Astrocyte (in vitro differentiated cells and primary cell): Measurements from ENCODE around the gene DCTN5. TPM values are rescaled to one million over a fixed set of nuclear protein-coding genes. Genes with fewer than 3 reads are reported as not detected.

ENCODE experiments used
- DNase-seq: peaks from one replicate; pipeline ENCODE4 v3.0.0-alpha.2; 2010; ENCODE audit warnings: low read depth
- FAIRE-seq: peaks from 2 replicates; lab custom pipeline; 2011; peaks lifted over from hg19 to GRCh38; lab: Jason Lieb, UNC
- H2AFZ ChIP-seq: 2 replicates; pipeline ENCODE4 v1.6.0; 2012; ENCODE audit warnings: low read depth, low read length, inconsistent platforms
- H3K27ac ChIP-seq: 2 replicates; pipeline ENCODE4 v1.5.1; 2011; ENCODE audit warnings: low read depth, low read length, inconsistent platforms
- H3K27me3 ChIP-seq: 2 replicates; pipeline ENCODE4 v1.6.0; 2011; ENCODE audit warnings: low read length, inconsistent platforms; ENCODE audit not compliant: insufficient read depth
- H3K36me3 ChIP-seq: 2 replicates; pipeline ENCODE4 v1.5.1; 2011; ENCODE audit warnings: low read length, inconsistent platforms; ENCODE audit not compliant: insufficient read depth
- H3K4me1 ChIP-seq: 2 replicates; pipeline ENCODE4 v1.5.1; 2011; ENCODE audit warnings: low read length, inconsistent platforms; ENCODE audit not compliant: insufficient read depth
- H3K4me2 ChIP-seq: 2 replicates; pipeline ENCODE4 v1.6.0; 2012; ENCODE audit warnings: low read length, inconsistent platforms
- H3K4me3 ChIP-seq: 2 replicates; pipeline ENCODE4 v1.5.1; 2011; ENCODE audit warnings: low read depth, mild to moderate bottlenecking, low read length, inconsistent platforms; ENCODE audit not compliant: insufficient read depth
- H3K79me2 ChIP-seq: 2 replicates; pipeline ENCODE4 v1.6.0; 2012; ENCODE audit warnings: mild to moderate bottlenecking, low read length, inconsistent platforms; ENCODE audit not compliant: insufficient read depth
- H3K9ac ChIP-seq: 2 replicates; pipeline ENCODE4 v1.6.0; 2012; ENCODE audit warnings: mild to moderate bottlenecking, low read length, inconsistent platforms
- H3K9me3 ChIP-seq: 2 replicates; pipeline ENCODE4 v1.5.1; 2012; ENCODE audit warnings: low read depth, mild to moderate bottlenecking, low read length, inconsistent platforms; ENCODE audit not compliant: insufficient read depth
- H4K20me1 ChIP-seq: 2 replicates; pipeline ENCODE4 v1.6.0; 2012; ENCODE audit warnings: low read length, inconsistent platforms; ENCODE audit not compliant: insufficient read depth
- H3K27ac Mint-ChIP-seq: one replicate; pipeline ENCODE4 v1.8.0; 2021; ENCODE audit warnings: mild to moderate bottlenecking, mixed read lengths; ENCODE audit not compliant: unreplicated experiment
- H3K27me3 Mint-ChIP-seq: one replicate; pipeline ENCODE4 v1.8.0; 2021; ENCODE audit warnings: low read depth, mixed read lengths; ENCODE audit not compliant: unreplicated experiment
- H3K36me3 Mint-ChIP-seq: one replicate; pipeline ENCODE4 v1.8.0; 2021; ENCODE audit warnings: low read depth, mixed read lengths; ENCODE audit not compliant: unreplicated experiment
- H3K4me1 Mint-ChIP-seq: one replicate; pipeline ENCODE4 v1.8.0; 2021; ENCODE audit warnings: low read depth, mixed read lengths; ENCODE audit not compliant: unreplicated experiment
- H3K4me3 Mint-ChIP-seq: one replicate; pipeline ENCODE4 v1.8.0; 2021; ENCODE audit warnings: mild to moderate bottlenecking, moderate library complexity, mixed read lengths; ENCODE audit not compliant: unreplicated experiment
- H3K9me3 Mint-ChIP-seq: one replicate; pipeline ENCODE4 v1.8.0; 2021; ENCODE audit warnings: mild to moderate bottlenecking, mixed read lengths; ENCODE audit not compliant: unreplicated experiment
- CTCF ChIP-seq: IDR thresholded peaks from 2 replicates; pipeline ENCODE4 v1.5.1; 2011; ENCODE audit warnings: low read depth, mild to moderate bottlenecking, inconsistent platforms, low read length, moderate library complexity; ENCODE audit not compliant: insufficient read depth
- EZH2 ChIP-seq: IDR thresholded peaks from 2 replicates; pipeline ENCODE4 v1.6.1; 2012; ENCODE audit warnings: mild to moderate bottlenecking, low read length, inconsistent platforms; ENCODE audit not compliant: insufficient read depth
- total RNA-seq: library from RNA; stranded (reverse); gene quantifications from 2 replicates; pipeline ENCODE4 v1.2.1, GENCODE V29; 2021

Gene DCTN5
- total RNA-seq, 1 donor from 2014 or later: 117 TPM

- TF ChIP-seq CTCF (no peak), EZH2 (no peak)
- no peaks in the 10 kb centered on the region for H3K4me1 Mint-ChIP-seq
- H3K4me2 ChIP-seq: no peak overlapping the region
- no peaks in the 10 kb centered on the region for H3K27me3 ChIP-seq
- no peaks in the 10 kb centered on the region for H3K79me2 ChIP-seq
- H4K20me1 ChIP-seq: no peaks in the 10 kb centered on the region
- peaks cover 3% of the 10 kb centered on the region for H3K4me1 ChIP-seq
- no peak for FAIRE-seq
- H3K9me3 Mint-ChIP-seq: peaks cover 2% of the 10 kb centered on the region
- no peaks in the 10 kb centered on the region for H3K36me3 ChIP-seq
- H3K27ac Mint-ChIP-seq: no peak overlapping the region
- DNase-seq: no peak
- H2AFZ ChIP-seq: no peak overlapping the region
- no peaks in the 10 kb centered on the region for H3K36me3 Mint-ChIP-seq
- no peak overlapping the region for H3K4me3 ChIP-seq
- no peak overlapping the region for H3K4me3 Mint-ChIP-seq
- no peak overlapping the region for H3K9ac ChIP-seq
- no peaks in the 10 kb centered on the region for H3K9me3 ChIP-seq
- H3K27me3 Mint-ChIP-seq: peaks cover 10% of the 10 kb centered on the region
- H3K27ac ChIP-seq: no peak overlapping the region
These were observed 58.8 kb downstream of the DCTN5 start for GRCh38 chr16:23700093-23700492.

DNA sequence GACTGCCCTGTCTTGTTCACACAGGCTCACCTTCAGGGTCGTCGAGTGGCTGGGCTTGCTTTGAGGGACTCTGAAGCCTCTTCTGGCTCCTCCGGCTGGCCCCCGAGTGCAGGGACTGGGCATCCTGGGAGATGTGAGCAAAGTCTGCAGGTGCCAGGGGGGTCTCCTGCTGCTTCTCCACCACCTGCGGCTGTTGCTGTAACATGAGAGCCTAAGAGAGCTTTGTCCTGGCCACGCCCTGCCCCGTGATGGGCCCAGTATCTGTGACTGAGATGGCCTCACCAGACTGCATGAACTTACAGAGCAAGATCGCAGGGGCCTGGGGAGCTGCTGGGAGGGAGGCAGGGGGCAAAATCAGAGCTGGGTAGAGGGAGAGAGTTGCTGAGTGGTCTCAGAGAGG, 59.2 kb downstream of the DCTN5 start:
- Mint-ChIP-seq H3K9me3 (peaks cover 2% of the 10 kb centered on the region), H3K36me3 (no peaks in the 10 kb centered on the region), H3K4me3 (no peak overlapping the region), H3K27me3 (peaks cover 11% of the 10 kb centered on the region), H3K4me1 (no peaks in the 10 kb centered on the region), H3K27ac (no peak overlapping the region)
- H3K4me3 ChIP-seq: no peak overlapping the region
- H3K9ac ChIP-seq: no peak overlapping the region
- H3K36me3 ChIP-seq: no peaks in the 10 kb centered on the region
- no peak overlapping the region for H2AFZ ChIP-seq
- H3K4me2 ChIP-seq: no peak overlapping the region
- H3K27ac ChIP-seq: no peak overlapping the region
- no peak for TF ChIP-seq EZH2
- TF ChIP-seq CTCF: no peak
- H3K9me3 ChIP-seq: no peaks in the 10 kb centered on the region
- no peak for FAIRE-seq
- H3K79me2 ChIP-seq: no peaks in the 10 kb centered on the region
- H3K4me1 ChIP-seq: peaks cover 3% of the 10 kb centered on the region
- no peaks in the 10 kb centered on the region for H4K20me1 ChIP-seq
- no peak for DNase-seq
- H3K27me3 ChIP-seq: no peaks in the 10 kb centered on the region

- no peaks in the 10 kb centered on the region for H3K9me3 ChIP-seq
- DNase-seq (no peak), FAIRE-seq (no peak)
- H3K79me2 ChIP-seq: no peaks in the 10 kb centered on the region
- H4K20me1 ChIP-seq: no peaks in the 10 kb centered on the region
- Mint-ChIP-seq H3K27ac (no peak overlapping the region), H3K9me3 (peaks cover 2% of the 10 kb centered on the region), H3K36me3 (no peaks in the 10 kb centered on the region), H3K27me3 (peaks cover 13% of the 10 kb centered on the region), H3K4me1 (no peaks in the 10 kb centered on the region), H3K4me3 (no peak overlapping the region)
- no peaks in the 10 kb centered on the region for H3K36me3 ChIP-seq
- no peak overlapping the region for H3K4me3 ChIP-seq
- no peak overlapping the region for H3K9ac ChIP-seq
- H3K27me3 ChIP-seq: no peaks in the 10 kb centered on the region
- H3K4me2 ChIP-seq: no peak overlapping the region
- no peak for TF ChIP-seq EZH2
- TF ChIP-seq CTCF: no peak
- H3K4me1 ChIP-seq: peaks cover 3% of the 10 kb centered on the region
- H2AFZ ChIP-seq: no peak overlapping the region
- H3K27ac ChIP-seq: no peak overlapping the region
These were observed 59.8 kb downstream of the DCTN5 start for GRCh38 chr16:23701045-23701444.
